HepG2 (cell line): ENCODE data around the gene UPK1A. TPM values are rescaled to one million over a fixed set of nuclear protein-coding genes. Genes with fewer than 3 reads are reported as not detected.

Source experiments
- ARNT2 ChIP-seq: sonication (generic); formaldehyde crosslinking; IDR thresholded peaks from 2 replicates; pipeline ENCODE4 v1.8.0; 2022; ENCODE audit warnings: mild to moderate bottlenecking, low read depth, missing genetic modification reagents, moderate library complexity
- GFI1 ChIP-seq: sonication (generic); formaldehyde crosslinking; IDR thresholded peaks from 2 replicates; pipeline ENCODE4 v1.5.0; 2020; ENCODE audit warnings: missing genetic modification reagents, mild to moderate bottlenecking, borderline replicate concordance
- KDM5B ChIP-seq: sonication (generic); formaldehyde crosslinking; IDR thresholded peaks from 2 replicates; pipeline ENCODE4 v1.4.0; 2020; ENCODE audit warnings: missing genetic modification reagents, mild to moderate bottlenecking, borderline replicate concordance
- MED1 ChIP-seq: sonication (generic); formaldehyde crosslinking; IDR thresholded peaks from 2 replicates; pipeline ENCODE4 v1.4.0; 2020; ENCODE audit warnings: missing genetic modification reagents
- ZBTB3 ChIP-seq: sonication (generic); formaldehyde crosslinking; IDR thresholded peaks from 2 replicates; pipeline ENCODE4 v1.4.0; 2020; ENCODE audit warnings: low read depth, mild to moderate bottlenecking, moderate library complexity, missing genetic modification reagents, borderline replicate concordance
- ZFP82 ChIP-seq: sonication (generic); formaldehyde crosslinking; IDR thresholded peaks from 2 replicates; pipeline ENCODE4 v1.5.1; 2020; ENCODE audit warnings: mild to moderate bottlenecking, missing genetic modification reagents, borderline replicate concordance
- ZNF292 ChIP-seq: sonication (generic); formaldehyde crosslinking; IDR thresholded peaks from 2 replicates; pipeline ENCODE4 v1.8.1; 2022; ENCODE audit warnings: mild to moderate bottlenecking, low read depth, missing genetic modification reagents, borderline replicate concordance
- ZNF709 ChIP-seq: sonication (generic); formaldehyde crosslinking; IDR thresholded peaks from 2 replicates; pipeline ENCODE4 v1.5.0; 2020; ENCODE audit warnings: mild to moderate bottlenecking, missing genetic modification reagents
- ZNF720 ChIP-seq: sonication (generic); formaldehyde crosslinking; IDR thresholded peaks from 2 replicates; pipeline ENCODE4 v1.4.0; 2020; ENCODE audit warnings: missing genetic modification reagents
- polyA plus RNA-seq, 8 experiments: library from polyadenylated mRNA; depleted of rRNA in 3 of 8; stranded (reverse) in 7 of 8; unstranded in 1 of 8; fragments of >200 nt; fragmentation: Illumina TruSeq in 4 of 8; extraction: Trizol in 4 of 8; gene quantifications; 2 replicates each; pipeline versions ENCODE4 v1.2.1 to v1.2.3, GENCODE V29; 2011 to 2016; ENCODE audit warnings: low read depth in 4 of 8, missing spikeins in 1 of 8, mixed read lengths in 1 of 8; ENCODE audit not compliant: insufficient read depth in 1 of 8
- total RNA-seq, 5 experiments: library from RNA; depleted of rRNA; stranded (reverse); fragments of >200 nt; fragmentation: Illumina TruSeq; extraction: Trizol; gene quantifications; 2 replicates each; pipeline ENCODE4 v1.2.3, GENCODE V29; 2016; ENCODE audit warnings: low read depth in 1 of 5
- TF ChIP-seq, protein P1 (sequence below), 2 experiments: IDR thresholded peaks; 2 replicates each; pipeline ENCODE4 v1.6.1; 2011 to 2012; ENCODE audit warnings: low read length in 2 of 2, borderline replicate concordance in 1 of 2, low read depth in 1 of 2, mild to moderate bottlenecking in 1 of 2, moderate library complexity in 1 of 2
- TF ChIP-seq, protein P2 (sequence below): sonication (generic); formaldehyde crosslinking; conservative IDR thresholded peaks from 2 replicates; pipeline ENCODE4 v1.4.0; 2020; ENCODE audit warnings: missing genetic modification reagents
- TF ChIP-seq, protein P3 (sequence below): IDR thresholded peaks from 2 replicates; pipeline ENCODE4 v1.6.1; 2016; ENCODE audit warnings: control low read depth
- TF ChIP-seq, protein P4 (sequence below): sonication (generic); formaldehyde crosslinking; IDR thresholded peaks from 2 replicates; pipeline ENCODE4 v1.5.0; 2020; ENCODE audit warnings: mild to moderate bottlenecking, missing genetic modification reagents, borderline replicate concordance
- TF ChIP-seq, protein P5 (sequence below): sonication (generic); formaldehyde crosslinking; IDR thresholded peaks from 2 replicates; pipeline ENCODE4 v1.4.0; 2020; ENCODE audit warnings: missing genetic modification reagents

Gene UPK1A
- total and polyA plus RNA-seq, 2 of the 13 experiments (the other 11 are each of a cell fraction or from before 2014, with no cell fraction given) = 2.9 TPM; not detected in 1

DNA sequence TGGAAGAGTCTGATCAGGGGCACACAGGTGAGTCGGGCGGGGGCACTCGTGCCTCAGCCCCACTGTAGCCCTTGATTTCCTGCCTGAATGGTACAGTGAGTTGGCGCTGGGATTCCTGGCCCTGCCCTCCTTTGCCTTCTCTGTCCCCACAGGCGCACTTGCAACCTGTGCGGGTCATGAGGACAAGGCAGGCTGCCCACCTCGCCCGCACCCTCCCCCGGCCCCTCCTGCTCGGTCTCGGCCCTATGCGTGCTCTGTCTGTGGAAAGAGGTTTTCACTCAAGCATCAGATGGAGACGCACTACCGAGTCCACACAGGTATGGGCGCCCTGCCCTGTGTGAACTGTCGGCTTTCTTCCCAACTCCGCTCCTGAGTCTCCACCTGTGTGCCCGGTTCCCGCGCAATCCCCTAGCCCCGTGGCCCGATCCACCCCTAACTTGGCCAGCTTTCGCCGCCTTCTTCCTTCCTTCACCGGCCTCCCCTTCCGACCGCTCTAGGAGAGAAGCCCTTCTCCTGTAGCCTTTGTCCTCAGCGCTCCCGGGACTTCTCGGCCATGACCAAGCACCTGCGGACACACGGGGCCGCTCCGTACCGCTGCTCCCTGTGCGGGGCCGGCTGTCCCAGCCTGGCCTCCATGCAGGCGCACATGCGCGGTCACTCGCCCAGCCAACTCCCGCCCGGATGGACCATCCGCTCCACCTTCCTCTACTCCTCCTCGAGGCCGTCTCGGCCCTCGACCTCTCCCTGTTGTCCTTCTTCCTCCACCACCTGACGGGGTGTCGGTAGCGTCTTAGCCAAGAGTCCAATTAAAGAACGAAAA lies 49.9 kb downstream of the UPK1A start (continued):
- TF ChIP-seq, protein P1, sequence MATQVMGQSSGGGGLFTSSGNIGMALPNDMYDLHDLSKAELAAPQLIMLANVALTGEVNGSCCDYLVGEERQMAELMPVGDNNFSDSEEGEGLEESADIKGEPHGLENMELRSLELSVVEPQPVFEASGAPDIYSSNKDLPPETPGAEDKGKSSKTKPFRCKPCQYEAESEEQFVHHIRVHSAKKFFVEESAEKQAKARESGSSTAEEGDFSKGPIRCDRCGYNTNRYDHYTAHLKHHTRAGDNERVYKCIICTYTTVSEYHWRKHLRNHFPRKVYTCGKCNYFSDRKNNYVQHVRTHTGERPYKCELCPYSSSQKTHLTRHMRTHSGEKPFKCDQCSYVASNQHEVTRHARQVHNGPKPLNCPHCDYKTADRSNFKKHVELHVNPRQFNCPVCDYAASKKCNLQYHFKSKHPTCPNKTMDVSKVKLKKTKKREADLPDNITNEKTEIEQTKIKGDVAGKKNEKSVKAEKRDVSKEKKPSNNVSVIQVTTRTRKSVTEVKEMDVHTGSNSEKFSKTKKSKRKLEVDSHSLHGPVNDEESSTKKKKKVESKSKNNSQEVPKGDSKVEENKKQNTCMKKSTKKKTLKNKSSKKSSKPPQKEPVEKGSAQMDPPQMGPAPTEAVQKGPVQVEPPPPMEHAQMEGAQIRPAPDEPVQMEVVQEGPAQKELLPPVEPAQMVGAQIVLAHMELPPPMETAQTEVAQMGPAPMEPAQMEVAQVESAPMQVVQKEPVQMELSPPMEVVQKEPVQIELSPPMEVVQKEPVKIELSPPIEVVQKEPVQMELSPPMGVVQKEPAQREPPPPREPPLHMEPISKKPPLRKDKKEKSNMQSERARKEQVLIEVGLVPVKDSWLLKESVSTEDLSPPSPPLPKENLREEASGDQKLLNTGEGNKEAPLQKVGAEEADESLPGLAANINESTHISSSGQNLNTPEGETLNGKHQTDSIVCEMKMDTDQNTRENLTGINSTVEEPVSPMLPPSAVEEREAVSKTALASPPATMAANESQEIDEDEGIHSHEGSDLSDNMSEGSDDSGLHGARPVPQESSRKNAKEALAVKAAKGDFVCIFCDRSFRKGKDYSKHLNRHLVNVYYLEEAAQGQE (IDR thresholded peaks at IDR 0.05; ENCODE audit: borderline replicate concordance in 1 of 2, low read depth in 1 of 2, low read length in 2 of 2) = no peak
- TF ChIP-seq KDM5B (CRISPR knock-in tag) (peak; percentile 66; the same call in 1 of the 2 replicates), ZNF720 (CRISPR knock-in tag) (no peak), ZNF709 (CRISPR knock-in tag) (peak; percentile 88), ZFP82 (no peak), ARNT2 (no peak), ZBTB3 (peak; percentile 8; the same call in 1 of the 2 replicates), GFI1 (no peak), ZNF292 (no peak; the same call in 1 of the 2 replicates), MED1 (CRISPR knock-in tag) (no peak)
- TF ChIP-seq, protein P2, sequence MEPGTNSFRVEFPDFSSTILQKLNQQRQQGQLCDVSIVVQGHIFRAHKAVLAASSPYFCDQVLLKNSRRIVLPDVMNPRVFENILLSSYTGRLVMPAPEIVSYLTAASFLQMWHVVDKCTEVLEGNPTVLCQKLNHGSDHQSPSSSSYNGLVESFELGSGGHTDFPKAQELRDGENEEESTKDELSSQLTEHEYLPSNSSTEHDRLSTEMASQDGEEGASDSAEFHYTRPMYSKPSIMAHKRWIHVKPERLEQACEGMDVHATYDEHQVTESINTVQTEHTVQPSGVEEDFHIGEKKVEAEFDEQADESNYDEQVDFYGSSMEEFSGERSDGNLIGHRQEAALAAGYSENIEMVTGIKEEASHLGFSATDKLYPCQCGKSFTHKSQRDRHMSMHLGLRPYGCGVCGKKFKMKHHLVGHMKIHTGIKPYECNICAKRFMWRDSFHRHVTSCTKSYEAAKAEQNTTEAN (CRISPR knock-in tag) = no peak
- TF ChIP-seq, protein P3, sequence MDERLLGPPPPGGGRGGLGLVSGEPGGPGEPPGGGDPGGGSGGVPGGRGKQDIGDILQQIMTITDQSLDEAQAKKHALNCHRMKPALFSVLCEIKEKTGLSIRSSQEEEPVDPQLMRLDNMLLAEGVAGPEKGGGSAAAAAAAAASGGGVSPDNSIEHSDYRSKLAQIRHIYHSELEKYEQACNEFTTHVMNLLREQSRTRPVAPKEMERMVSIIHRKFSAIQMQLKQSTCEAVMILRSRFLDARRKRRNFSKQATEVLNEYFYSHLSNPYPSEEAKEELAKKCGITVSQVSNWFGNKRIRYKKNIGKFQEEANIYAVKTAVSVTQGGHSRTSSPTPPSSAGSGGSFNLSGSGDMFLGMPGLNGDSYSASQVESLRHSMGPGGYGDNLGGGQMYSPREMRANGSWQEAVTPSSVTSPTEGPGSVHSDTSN = no peak
- TF ChIP-seq, protein P4, sequence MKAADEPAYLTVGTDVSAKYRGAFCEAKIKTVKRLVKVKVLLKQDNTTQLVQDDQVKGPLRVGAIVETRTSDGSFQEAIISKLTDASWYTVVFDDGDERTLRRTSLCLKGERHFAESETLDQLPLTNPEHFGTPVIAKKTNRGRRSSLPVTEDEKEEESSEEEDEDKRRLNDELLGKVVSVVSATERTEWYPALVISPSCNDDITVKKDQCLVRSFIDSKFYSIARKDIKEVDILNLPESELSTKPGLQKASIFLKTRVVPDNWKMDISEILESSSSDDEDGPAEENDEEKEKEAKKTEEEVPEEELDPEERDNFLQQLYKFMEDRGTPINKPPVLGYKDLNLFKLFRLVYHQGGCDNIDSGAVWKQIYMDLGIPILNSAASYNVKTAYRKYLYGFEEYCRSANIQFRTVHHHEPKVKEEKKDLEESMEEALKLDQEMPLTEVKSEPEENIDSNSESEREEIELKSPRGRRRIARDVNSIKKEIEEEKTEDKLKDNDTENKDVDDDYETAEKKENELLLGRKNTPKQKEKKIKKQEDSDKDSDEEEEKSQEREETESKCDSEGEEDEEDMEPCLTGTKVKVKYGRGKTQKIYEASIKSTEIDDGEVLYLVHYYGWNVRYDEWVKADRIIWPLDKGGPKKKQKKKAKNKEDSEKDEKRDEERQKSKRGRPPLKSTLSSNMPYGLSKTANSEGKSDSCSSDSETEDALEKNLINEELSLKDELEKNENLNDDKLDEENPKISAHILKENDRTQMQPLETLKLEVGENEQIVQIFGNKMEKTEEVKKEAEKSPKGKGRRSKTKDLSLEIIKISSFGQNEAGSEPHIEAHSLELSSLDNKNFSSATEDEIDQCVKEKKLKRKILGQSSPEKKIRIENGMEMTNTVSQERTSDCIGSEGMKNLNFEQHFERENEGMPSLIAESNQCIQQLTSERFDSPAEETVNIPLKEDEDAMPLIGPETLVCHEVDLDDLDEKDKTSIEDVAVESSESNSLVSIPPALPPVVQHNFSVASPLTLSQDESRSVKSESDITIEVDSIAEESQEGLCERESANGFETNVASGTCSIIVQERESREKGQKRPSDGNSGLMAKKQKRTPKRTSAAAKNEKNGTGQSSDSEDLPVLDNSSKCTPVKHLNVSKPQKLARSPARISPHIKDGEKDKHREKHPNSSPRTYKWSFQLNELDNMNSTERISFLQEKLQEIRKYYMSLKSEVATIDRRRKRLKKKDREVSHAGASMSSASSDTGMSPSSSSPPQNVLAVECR (CRISPR knock-in tag) = 0 out of 2 replicates have a peak, but pooled peaks have one; percentile 36
- TF ChIP-seq, protein P5, sequence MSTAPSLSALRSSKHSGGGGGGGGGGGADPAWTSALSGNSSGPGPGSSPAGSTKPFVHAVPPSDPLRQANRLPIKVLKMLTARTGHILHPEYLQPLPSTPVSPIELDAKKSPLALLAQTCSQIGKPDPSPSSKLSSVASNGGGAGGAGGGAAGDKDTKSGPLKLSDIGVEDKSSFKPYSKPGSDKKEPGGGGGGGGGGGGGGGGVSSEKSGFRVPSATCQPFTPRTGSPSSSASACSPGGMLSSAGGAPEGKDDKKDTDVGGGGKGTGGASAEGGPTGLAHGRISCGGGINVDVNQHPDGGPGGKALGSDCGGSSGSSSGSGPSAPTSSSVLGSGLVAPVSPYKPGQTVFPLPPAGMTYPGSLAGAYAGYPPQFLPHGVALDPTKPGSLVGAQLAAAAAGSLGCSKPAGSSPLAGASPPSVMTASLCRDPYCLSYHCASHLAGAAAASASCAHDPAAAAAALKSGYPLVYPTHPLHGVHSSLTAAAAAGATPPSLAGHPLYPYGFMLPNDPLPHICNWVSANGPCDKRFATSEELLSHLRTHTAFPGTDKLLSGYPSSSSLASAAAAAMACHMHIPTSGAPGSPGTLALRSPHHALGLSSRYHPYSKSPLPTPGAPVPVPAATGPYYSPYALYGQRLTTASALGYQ (CRISPR knock-in tag) = no peak
